Activated naive CD4-positive, alpha-beta T cell treated with anti-CD3 and anti-CD28 coated beads for 36 hours (primary cell): ENCODE measurements around the gene SMARCAD1. TPM values are rescaled to one million over a fixed set of nuclear protein-coding genes. Genes with fewer than 3 reads are reported as not detected.
"Not testable (repeated sequence)": the region's sequence is repeated elsewhere in the genome, so short reads cannot be mapped to it uniquely, and the experiment has no call there.

Experiments
- CTCF ChIA-PET: fragments of 350-600 bp; sonication (Branson Sonifier 250); formaldehyde crosslinking; loops from one replicate; lab custom pipeline; 2021; ENCODE audit warnings: antibody characterized with exemption; lab: Charles Lee
- DNase-seq: peaks from one replicate; pipeline ENCODE4 v3.0.0-alpha.2; 2020
- H3K27ac Mint-ChIP-seq: one replicate; pipeline ENCODE4 v1.8.0; 2021; ENCODE audit warnings: mild to moderate bottlenecking, mixed read lengths
- H3K27me3 Mint-ChIP-seq: one replicate; pipeline ENCODE4 v1.8.0; 2021; ENCODE audit warnings: low read depth, mixed read lengths
- H3K36me3 Mint-ChIP-seq: one replicate; pipeline ENCODE4 v1.8.0; 2021; ENCODE audit warnings: low read depth, mixed read lengths
- H3K4me1 Mint-ChIP-seq: one replicate; pipeline ENCODE4 v1.8.0; 2021; ENCODE audit warnings: low read depth, mixed read lengths
- H3K4me3 Mint-ChIP-seq: one replicate; pipeline ENCODE4 v1.8.0; 2021; ENCODE audit warnings: mild to moderate bottlenecking, moderate library complexity, mixed read lengths
- H3K9me3 Mint-ChIP-seq: one replicate; pipeline ENCODE4 v1.8.0; 2021; ENCODE audit warnings: mixed read lengths
- intact Hi-C: fragments of 100-400 bp; cut with micrococcal nuclease; formaldehyde crosslinking; loops from one replicate; pipeline ENCODE4 v1.15.1; 2023
- total RNA-seq, 2 experiments: library from RNA; stranded (reverse); gene quantifications; one replicate each; pipeline ENCODE4 v1.2.3, GENCODE V29; 2021

The SMARCAD1 gene
- total RNA-seq, 2 experiments from 2014 or later, result 20.4 to 20.7 TPM

- CTCF ChIA-PET, result no interaction called here
- Mint-ChIP-seq H3K36me3 (peaks cover 29% of the 10 kb centered on the region), H3K9me3 (no peaks in the 10 kb centered on the region), H3K27me3 (no peaks in the 10 kb centered on the region), H3K4me3 (no peak overlapping the region), H3K27ac (no peak overlapping the region), H3K4me1 (no peaks in the 10 kb centered on the region)
- no peak for DNase-seq
- intact Hi-C loops, result no loop called here
Measured at GRCh38 chr4:94274912-94275311, 67.2 kb downstream of the SMARCAD1 start.

GRCh38 chr4:94276204-94276603 lies 68.5 kb downstream of the SMARCAD1 start:
- CTCF ChIA-PET, result no interaction called here
- Mint-ChIP-seq H3K27ac (no peak overlapping the region), H3K4me1 (no peaks in the 10 kb centered on the region), H3K27me3 (no peaks in the 10 kb centered on the region), H3K9me3 (no peaks in the 10 kb centered on the region), H3K4me3 (no peak overlapping the region), H3K36me3 (peaks cover 28% of the 10 kb centered on the region)
- intact Hi-C loops, result no loop called here
- DNase-seq, result no peak

GRCh38 chr4:94277534-94277933 lies 69.9 kb downstream of the SMARCAD1 start:
- Mint-ChIP-seq H3K4me3 (no peak overlapping the region), H3K27ac (no peak overlapping the region), H3K36me3 (peaks cover 30% of the 10 kb centered on the region), H3K9me3 (no peaks in the 10 kb centered on the region), H3K4me1 (no peaks in the 10 kb centered on the region), H3K27me3 (no peaks in the 10 kb centered on the region)
- DNase-seq, result no peak
- intact Hi-C loops, result no loop called here
- CTCF ChIA-PET, result interaction anchor here (0.6 kb wide), 1 partner anchor 489 kb away, joined by 3 read pairs; no protein-coding TSS in a partner anchor

- Mint-ChIP-seq H3K27ac (no peak overlapping the region), H3K27me3 (no peaks in the 10 kb centered on the region), H3K4me3 (no peak overlapping the region), H3K36me3 (peaks cover 39% of the 10 kb centered on the region), H3K4me1 (no peaks in the 10 kb centered on the region), H3K9me3 (no peaks in the 10 kb centered on the region)
- intact Hi-C loops, result no loop called here
- CTCF ChIA-PET, result no interaction called here
- no peak for DNase-seq
Measured at GRCh38 chr4:94278781-94279180, 71.1 kb downstream of the SMARCAD1 start.

- no peaks in the 10 kb centered on the region for H3K4me1 Mint-ChIP-seq
Measured at GRCh38 chr4:94284889-94285288, 77.2 kb downstream of the SMARCAD1 start.

GRCh38 chr4:94285666-94286065 lies 78.0 kb downstream of the SMARCAD1 start:
- H3K27me3 Mint-ChIP-seq, result no peaks in the 10 kb centered on the region
- H3K4me3 Mint-ChIP-seq, result no peak overlapping the region
- peaks cover 39% of the 10 kb centered on the region for H3K36me3 Mint-ChIP-seq
- H3K4me1 Mint-ChIP-seq, result no peaks in the 10 kb centered on the region
- no peak overlapping the region for H3K27ac Mint-ChIP-seq
- CTCF ChIA-PET, result no interaction called here
- H3K9me3 Mint-ChIP-seq, result no peaks in the 10 kb centered on the region
- intact Hi-C loops, result no loop called here
- no peak for DNase-seq

More at GRCh38 chr4:94284889-94285288, 77.2 kb downstream of the SMARCAD1 start:
- no peak overlapping the region for H3K27ac Mint-ChIP-seq
- no peaks in the 10 kb centered on the region for H3K9me3 Mint-ChIP-seq
- H3K36me3 Mint-ChIP-seq, result peaks cover 39% of the 10 kb centered on the region
- CTCF ChIA-PET, result interaction anchor here (0.6 kb wide), 1 partner anchor 77 kb away, joined by 4 read pairs; no protein-coding TSS in a partner anchor
- intact Hi-C loops, result no loop called here
- no peak for DNase-seq
- H3K4me3 Mint-ChIP-seq, result no peak overlapping the region
- no peaks in the 10 kb centered on the region for H3K27me3 Mint-ChIP-seq

- H3K4me3 Mint-ChIP-seq, result no peak overlapping the region
- CTCF ChIA-PET, result no interaction called here
- H3K27me3 Mint-ChIP-seq, result no peaks in the 10 kb centered on the region
- H3K9me3 Mint-ChIP-seq, result no peaks in the 10 kb centered on the region
- intact Hi-C loops, result no loop called here
- H3K4me1 Mint-ChIP-seq, result no peaks in the 10 kb centered on the region
- peaks cover 29% of the 10 kb centered on the region for H3K36me3 Mint-ChIP-seq
- no peak overlapping the region for H3K27ac Mint-ChIP-seq
- DNase-seq, result no peak
Measured at GRCh38 chr4:94290245-94290644, 82.6 kb downstream of the SMARCAD1 start.

- H3K27me3 Mint-ChIP-seq, intact Hi-C loops, H3K4me1 Mint-ChIP-seq, DNase-seq, H3K27ac Mint-ChIP-seq, H3K4me3 Mint-ChIP-seq, CTCF ChIA-PET, H3K9me3 Mint-ChIP-seq: not testable (repeated sequence)
- H3K36me3 Mint-ChIP-seq, result peaks cover 13% of the 10 kb centered on the region
Measured at GRCh38 chr4:94293981-94294380, 86.3 kb downstream of the SMARCAD1 start.

GRCh38 chr4:94295473-94295872 lies 87.8 kb downstream of the SMARCAD1 start:
- H3K27ac Mint-ChIP-seq, H3K4me3 Mint-ChIP-seq, intact Hi-C loops, DNase-seq, CTCF ChIA-PET, H3K4me1 Mint-ChIP-seq, H3K9me3 Mint-ChIP-seq, H3K27me3 Mint-ChIP-seq: not testable (repeated sequence)
- peaks cover 10% of the 10 kb centered on the region for H3K36me3 Mint-ChIP-seq

- Mint-ChIP-seq H3K36me3 (no peaks in the 10 kb centered on the region), H3K27ac (no peak overlapping the region)
Measured at GRCh38 chr4:94298725-94299252, 91.1 kb downstream of the SMARCAD1 start.

GRCh38 chr4:94302191-94302590 lies 94.5 kb downstream of the SMARCAD1 start:
- CTCF ChIA-PET, result interaction anchor here (2.2 kb wide), 1 partner anchor 88 kb away, joined by 15 read pairs; no protein-coding TSS in a partner anchor
- Mint-ChIP-seq H3K9me3 (no peaks in the 10 kb centered on the region), H3K27me3 (no peaks in the 10 kb centered on the region), H3K4me1 (no peaks in the 10 kb centered on the region), H3K36me3 (no peaks in the 10 kb centered on the region), H3K27ac (no peak overlapping the region), H3K4me3 (no peak overlapping the region)
- intact Hi-C loops, result loop anchor here (5.0 kb wide), 2 partner anchors 105 to 510 kb away; no protein-coding TSS in a partner anchor
- DNase-seq, result no peak

More at GRCh38 chr4:94298725-94299252, 91.1 kb downstream of the SMARCAD1 start:
- Mint-ChIP-seq H3K9me3 (no peaks in the 10 kb centered on the region), H3K27me3 (no peaks in the 10 kb centered on the region), H3K4me1 (no peaks in the 10 kb centered on the region), H3K4me3 (no peak overlapping the region)
- DNase-seq, result no peak
- intact Hi-C loops, result no loop called here
- CTCF ChIA-PET, result interaction anchor here (0.5 kb wide), 1 partner anchor 139 kb away, joined by 3 read pairs; no protein-coding TSS in a partner anchor

GRCh38 chr4:94304365-94304971 lies 96.8 kb downstream of the SMARCAD1 start:
- no peak overlapping the region for H3K27ac Mint-ChIP-seq
- DNase-seq, result peak; percentile 40
- H3K4me3 Mint-ChIP-seq, result no peak overlapping the region
- CTCF ChIA-PET, result interaction anchor here (0.6 to 3.5 kb wide), 7 partner anchors 18 to 103 kb away, joined by 3 to 15 read pairs (median 3); no protein-coding TSS in a partner anchor
- H3K27me3 Mint-ChIP-seq, result no peaks in the 10 kb centered on the region
- no peaks in the 10 kb centered on the region for H3K4me1 Mint-ChIP-seq
- no peaks in the 10 kb centered on the region for H3K9me3 Mint-ChIP-seq
- no peaks in the 10 kb centered on the region for H3K36me3 Mint-ChIP-seq
- intact Hi-C loops, result loop anchor here (1.0 to 5.0 kb wide), 4 partner anchors 86 to 512 kb away; no protein-coding TSS in a partner anchor
